ENCODE results near the gene RRN3.
"Not testable (repeated sequence)": the region's sequence is repeated elsewhere in the genome, so short reads cannot be mapped to it uniquely, and the experiment has no call there.

RRN3 gene

GRCh38 chr16:15031586-15031985, 62.5 kb downstream of the RRN3 start:
- no peak overlapping the region for H3K4me2 ChIP-seq (ENCODE audit: insufficient read depth, low read length, poor library complexity, severe bottlenecking)
- no peak overlapping the region for H2BK120ac ChIP-seq (ENCODE audit: low read depth, low read length)
- no peak overlapping the region for H2AFZ ChIP-seq (ENCODE audit: low read length)
- no peak overlapping the region for H2BK15ac ChIP-seq (ENCODE audit: low read length)
- H3K4me3 ChIP-seq (ENCODE audit: low read length in 2 of 2) = no peak overlapping the region
- no peak overlapping the region for H2AK5ac ChIP-seq (ENCODE audit: low read depth, low read length)
- H2BK5ac ChIP-seq (ENCODE audit: low read length) = no peak overlapping the region
- H3K9me3 ChIP-seq (replicated peaks in 1 of 2; ENCODE audit: control insufficient read depth in 2 of 2, insufficient read depth in 1 of 2, low read depth in 1 of 2, low read length in 2 of 2) = no peaks in the 10 kb centered on the region
- no peak overlapping the region for H3K23ac ChIP-seq (ENCODE audit: low read depth, low read length, poor library complexity)
- no peak overlapping the region for H3K14ac ChIP-seq (ENCODE audit: low read length)
- H3K79me1 ChIP-seq (ENCODE audit: low read depth, low read length) = no peaks in the 10 kb centered on the region
- no peaks in the 10 kb centered on the region for H3K4me1 ChIP-seq (ENCODE audit: control insufficient read depth in 2 of 2, insufficient read depth in 1 of 2, low read depth in 1 of 2, low read length in 2 of 2)
- no peak overlapping the region for H4K91ac ChIP-seq (ENCODE audit: low read depth, low read length, poor library complexity)
- no CpG with 5 or more reads among the region's 8 CpGs for WGBS, 2 donors (ENCODE audit: extremely low coverage in 2 of 2, insufficient read length in 2 of 2, insufficient replicate concordance in 1 of 2)
- H3K36me3 ChIP-seq (replicated peaks in 1 of 2; ENCODE audit: control insufficient read depth in 2 of 2, insufficient read depth in 2 of 2, low read length in 2 of 2) = peaks cover 48 to 78% of the 10 kb centered on the region in 2 donors
- DNase-seq (ENCODE audit: low spot score) = no peak
- H3K18ac ChIP-seq (ENCODE audit: low read length) = no peak overlapping the region
- no peak overlapping the region for H3K27ac ChIP-seq (replicated peaks; ENCODE audit: low read length)
- no peak overlapping the region for H3K9ac ChIP-seq (ENCODE audit: low read depth, low read length, poor library complexity)
- no peak overlapping the region for H2BK12ac ChIP-seq (ENCODE audit: low read length)
- H3K27me3 ChIP-seq (ENCODE audit: control insufficient read depth in 3 of 3, insufficient read depth in 3 of 3, low read depth in 1 of 3, low read length in 3 of 3) = no peaks in the 10 kb centered on the region
- no peak overlapping the region for H3K4ac ChIP-seq (ENCODE audit: low read length)
- H4K8ac ChIP-seq (ENCODE audit: low read depth, low read length) = no peak overlapping the region

GRCh38 chr16:15031179-15031578, 62.9 kb downstream of the RRN3 start:
- no peak overlapping the region for H3K4me3 ChIP-seq (ENCODE audit: low read length in 2 of 2)
- H3K36me3 ChIP-seq (replicated peaks in 1 of 2; ENCODE audit: control insufficient read depth in 2 of 2, insufficient read depth in 2 of 2, low read length in 2 of 2) = peaks cover 45 to 74% of the 10 kb centered on the region in 2 donors
- H3K23ac ChIP-seq (ENCODE audit: low read depth, low read length, poor library complexity) = no peak overlapping the region
- H3K4me2 ChIP-seq (ENCODE audit: insufficient read depth, low read length, poor library complexity, severe bottlenecking) = no peak overlapping the region
- no peak for DNase-seq (ENCODE audit: low spot score)
- H3K4me1 ChIP-seq (ENCODE audit: control insufficient read depth in 2 of 2, insufficient read depth in 1 of 2, low read depth in 1 of 2, low read length in 2 of 2) = no peaks in the 10 kb centered on the region
- no peaks in the 10 kb centered on the region for H3K27me3 ChIP-seq (ENCODE audit: control insufficient read depth in 3 of 3, insufficient read depth in 3 of 3, low read depth in 1 of 3, low read length in 3 of 3)
- H3K79me1 ChIP-seq (ENCODE audit: low read depth, low read length) = no peaks in the 10 kb centered on the region
- no peak overlapping the region for H3K4ac ChIP-seq (ENCODE audit: low read length)
- no peak overlapping the region for H2AK5ac ChIP-seq (ENCODE audit: low read depth, low read length)
- H3K27ac ChIP-seq (replicated peaks; ENCODE audit: low read length) = no peak overlapping the region
- H2BK120ac ChIP-seq (ENCODE audit: low read depth, low read length) = no peak overlapping the region
- WGBS, 2 donors (ENCODE audit: extremely low coverage in 2 of 2, insufficient read length in 2 of 2, insufficient replicate concordance in 1 of 2) = no CpG with 5 or more reads among the region's 2 CpGs
- no peak overlapping the region for H2BK12ac ChIP-seq (ENCODE audit: low read length)
- H3K9ac ChIP-seq (ENCODE audit: low read depth, low read length, poor library complexity) = no peak overlapping the region
- no peaks in the 10 kb centered on the region for H3K9me3 ChIP-seq (replicated peaks in 1 of 2; ENCODE audit: control insufficient read depth in 2 of 2, insufficient read depth in 1 of 2, low read depth in 1 of 2, low read length in 2 of 2)
- H3K18ac ChIP-seq (ENCODE audit: low read length) = no peak overlapping the region
- no peak overlapping the region for H2AFZ ChIP-seq (ENCODE audit: low read length)
- no peak overlapping the region for H2BK5ac ChIP-seq (ENCODE audit: low read length)
- no peak overlapping the region for H4K91ac ChIP-seq (ENCODE audit: low read depth, low read length, poor library complexity)
- no peak overlapping the region for H4K8ac ChIP-seq (ENCODE audit: low read depth, low read length)
- no peak overlapping the region for H2BK15ac ChIP-seq (ENCODE audit: low read length)
- H3K14ac ChIP-seq (ENCODE audit: low read length) = no peak overlapping the region

DNA sequence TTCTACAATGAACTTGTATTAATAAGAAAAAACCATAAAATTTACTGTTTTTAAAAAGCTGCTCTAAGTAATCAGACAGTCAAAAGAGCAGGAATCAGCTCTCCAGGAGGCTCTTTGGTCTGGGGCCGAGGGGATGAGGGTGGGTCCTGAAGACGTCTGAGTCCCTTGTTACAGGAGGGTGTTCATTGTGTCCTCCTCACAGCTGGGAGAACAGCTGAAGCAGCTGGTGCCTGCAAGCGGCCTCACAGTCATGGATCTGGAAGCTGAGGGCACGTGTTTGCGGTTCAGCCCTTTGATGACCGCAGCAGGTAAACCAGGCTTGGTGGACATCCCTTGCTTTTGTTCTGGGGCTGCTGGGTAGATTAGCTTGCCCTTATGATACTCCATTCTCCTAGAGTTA, 64.3 kb downstream of the RRN3 start:
- H3K18ac ChIP-seq (ENCODE audit: low read length); H2BK120ac ChIP-seq (ENCODE audit: low read depth, low read length); H2BK15ac ChIP-seq (ENCODE audit: low read length); H4K91ac ChIP-seq (ENCODE audit: low read depth, low read length, poor library complexity); H3K4ac ChIP-seq (ENCODE audit: low read length); H2AK5ac ChIP-seq (ENCODE audit: low read depth, low read length); H3K4me3 ChIP-seq (ENCODE audit: low read length in 2 of 2); H4K8ac ChIP-seq (ENCODE audit: low read depth, low read length); H3K27ac ChIP-seq (replicated peaks; ENCODE audit: low read length); H3K9ac ChIP-seq (ENCODE audit: low read depth, low read length, poor library complexity); H3K9me3 ChIP-seq (replicated peaks in 1 of 2; ENCODE audit: control insufficient read depth in 2 of 2, insufficient read depth in 1 of 2, low read depth in 1 of 2, low read length in 2 of 2); H2BK12ac ChIP-seq (ENCODE audit: low read length); H3K4me2 ChIP-seq (ENCODE audit: insufficient read depth, low read length, poor library complexity, severe bottlenecking); H3K79me1 ChIP-seq (ENCODE audit: low read depth, low read length); H3K27me3 ChIP-seq (ENCODE audit: control insufficient read depth in 3 of 3, insufficient read depth in 3 of 3, low read depth in 1 of 3, low read length in 3 of 3); H3K14ac ChIP-seq (ENCODE audit: low read length); H3K23ac ChIP-seq (ENCODE audit: low read depth, low read length, poor library complexity); DNase-seq (ENCODE audit: low spot score); H2BK5ac ChIP-seq (ENCODE audit: low read length); H3K4me1 ChIP-seq (ENCODE audit: control insufficient read depth in 2 of 2, insufficient read depth in 1 of 2, low read depth in 1 of 2, low read length in 2 of 2); H2AFZ ChIP-seq (ENCODE audit: low read length): not testable (repeated sequence)
- no CpG with 5 or more reads among the region's 6 CpGs for WGBS, 2 donors (ENCODE audit: extremely low coverage in 2 of 2, insufficient read length in 2 of 2, insufficient replicate concordance in 1 of 2)
- H3K36me3 ChIP-seq (replicated peaks in 1 of 2; ENCODE audit: control insufficient read depth in 2 of 2, insufficient read depth in 2 of 2, low read length in 2 of 2) = peaks cover 34 to 67% of the 10 kb centered on the region in 2 donors

DNA sequence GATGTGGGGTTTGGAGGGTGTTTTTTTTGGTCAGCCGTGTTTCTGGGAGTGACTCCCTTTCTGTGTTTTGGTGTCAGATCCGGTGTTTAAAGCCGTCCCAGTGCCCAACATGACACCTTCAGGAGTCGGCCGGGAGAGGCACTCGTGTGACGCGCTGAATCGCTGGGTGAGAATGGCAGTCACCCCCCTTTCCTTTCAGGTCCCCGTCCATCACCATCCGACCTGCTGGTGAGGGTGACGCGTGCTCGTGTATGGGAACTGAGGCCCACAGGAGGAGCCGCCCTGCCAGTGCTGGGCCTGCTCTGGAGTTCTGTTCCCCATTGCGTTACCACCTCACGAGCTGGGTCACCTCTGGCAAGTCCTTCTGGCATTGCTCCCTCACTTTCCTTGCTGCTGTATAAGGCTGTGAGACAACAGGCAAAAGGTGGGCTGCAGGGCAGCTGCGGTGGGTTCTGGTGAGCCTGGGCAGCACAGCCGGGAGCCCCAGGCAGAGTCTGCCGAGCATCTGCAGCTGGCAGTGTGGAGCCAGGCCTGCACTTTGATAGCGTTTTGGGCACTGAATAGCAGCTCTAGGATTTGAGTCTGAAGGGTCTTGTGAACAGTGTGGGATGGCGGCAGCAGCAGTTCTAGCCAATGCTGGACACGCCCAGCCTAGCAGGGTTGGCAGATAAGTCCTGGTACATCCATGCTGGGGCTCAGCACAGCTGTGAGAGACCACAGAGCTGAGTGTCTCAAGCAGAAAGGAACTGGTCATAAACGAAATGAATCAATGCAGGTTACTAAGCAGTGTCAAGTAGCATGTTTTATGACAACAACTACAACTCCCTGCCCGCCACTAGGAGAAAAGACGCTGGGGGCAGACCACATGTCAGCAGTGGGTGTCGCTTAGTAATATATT, 65.0 kb downstream of the RRN3 start:
- not testable (repeated sequence) for H4K8ac ChIP-seq (ENCODE audit: low read depth, low read length); H3K4me3 ChIP-seq (ENCODE audit: low read length in 2 of 2); H2AFZ ChIP-seq (ENCODE audit: low read length); H3K79me1 ChIP-seq (ENCODE audit: low read depth, low read length); H3K4ac ChIP-seq (ENCODE audit: low read length); H3K9ac ChIP-seq (ENCODE audit: low read depth, low read length, poor library complexity); H2BK5ac ChIP-seq (ENCODE audit: low read length); H3K18ac ChIP-seq (ENCODE audit: low read length); H3K9me3 ChIP-seq (replicated peaks in 1 of 2; ENCODE audit: control insufficient read depth in 2 of 2, insufficient read depth in 1 of 2, low read depth in 1 of 2, low read length in 2 of 2); H4K91ac ChIP-seq (ENCODE audit: low read depth, low read length, poor library complexity); H2BK12ac ChIP-seq (ENCODE audit: low read length); H3K4me2 ChIP-seq (ENCODE audit: insufficient read depth, low read length, poor library complexity, severe bottlenecking); DNase-seq (ENCODE audit: low spot score); H3K4me1 ChIP-seq (ENCODE audit: control insufficient read depth in 2 of 2, insufficient read depth in 1 of 2, low read depth in 1 of 2, low read length in 2 of 2); H3K27me3 ChIP-seq (ENCODE audit: control insufficient read depth in 3 of 3, insufficient read depth in 3 of 3, low read depth in 1 of 3, low read length in 3 of 3); H3K27ac ChIP-seq (replicated peaks; ENCODE audit: low read length); H2BK15ac ChIP-seq (ENCODE audit: low read length); H2BK120ac ChIP-seq (ENCODE audit: low read depth, low read length); H2AK5ac ChIP-seq (ENCODE audit: low read depth, low read length)
- peak overlapping the region; percentile 44 for H3K14ac ChIP-seq (ENCODE audit: low read length)
- peak overlapping the region; percentile 83 for H3K23ac ChIP-seq (ENCODE audit: low read depth, low read length, poor library complexity)
- no CpG with 5 or more reads among the region's 27 CpGs for WGBS, 2 donors (ENCODE audit: extremely low coverage in 2 of 2, insufficient read length in 2 of 2, insufficient replicate concordance in 1 of 2)
- peaks cover 28 to 65% of the 10 kb centered on the region in 2 donors for H3K36me3 ChIP-seq (replicated peaks in 1 of 2; ENCODE audit: control insufficient read depth in 2 of 2, insufficient read depth in 2 of 2, low read length in 2 of 2)

All from neuronal stem cell (in vitro differentiated cells).